NOMO-1 treated with dmso at 0.1 percent for 144 hours (cell line): ENCODE data around the gene OSBPL2.

ENCODE experiments used
- DNase-seq: peaks from one replicate; lab custom pipeline; 2025; ENCODE audit not compliant: unreplicated experiment; lab: John Stamatoyannopoulos, UW

Gene OSBPL2

DNA sequence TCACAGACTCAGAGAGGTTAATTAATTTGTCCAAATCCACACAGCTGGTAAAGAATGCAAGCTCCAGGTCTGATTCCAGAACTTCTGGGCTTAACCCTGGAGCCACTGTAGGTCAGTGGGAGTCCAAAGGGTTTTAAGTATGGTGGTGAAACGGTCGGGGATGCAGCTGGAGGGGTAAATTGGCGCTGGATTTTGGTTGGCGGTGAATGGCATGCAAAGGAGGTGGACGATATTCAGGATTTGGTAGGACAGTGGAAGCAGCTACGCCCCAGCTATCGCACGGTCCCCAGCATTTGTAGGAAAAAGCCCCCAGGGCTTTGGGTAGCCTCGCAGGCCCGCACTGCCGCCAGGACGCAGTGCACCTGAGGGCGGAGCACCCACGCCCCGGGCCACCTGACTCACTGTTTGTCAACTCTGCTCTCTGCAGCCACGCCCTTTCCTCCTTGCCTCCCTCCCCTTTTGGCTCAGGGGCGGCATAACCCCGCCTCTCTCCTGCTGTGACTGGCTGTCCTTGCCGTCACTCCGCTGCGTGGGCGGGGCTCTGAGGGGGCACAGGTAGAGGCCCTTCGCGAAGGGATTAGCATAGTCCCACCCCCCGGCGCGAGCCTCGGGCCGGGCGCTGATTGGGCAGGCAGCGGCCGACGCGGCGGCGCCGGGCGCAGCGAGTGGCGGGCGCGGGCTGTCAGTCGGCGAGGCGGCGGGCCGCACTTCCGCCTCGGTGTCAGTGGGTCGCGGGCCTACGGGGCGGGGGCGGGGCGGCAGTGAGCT lies at the start of gene OSBPL2:
Gene OSBPL2 (plus strand): TSS at position 721 of the 768 bp plus-strand sequence. CDS start 17,664 bp downstream, outside the sequence.
- peak; percentile 95 for DNase-seq

DNA sequence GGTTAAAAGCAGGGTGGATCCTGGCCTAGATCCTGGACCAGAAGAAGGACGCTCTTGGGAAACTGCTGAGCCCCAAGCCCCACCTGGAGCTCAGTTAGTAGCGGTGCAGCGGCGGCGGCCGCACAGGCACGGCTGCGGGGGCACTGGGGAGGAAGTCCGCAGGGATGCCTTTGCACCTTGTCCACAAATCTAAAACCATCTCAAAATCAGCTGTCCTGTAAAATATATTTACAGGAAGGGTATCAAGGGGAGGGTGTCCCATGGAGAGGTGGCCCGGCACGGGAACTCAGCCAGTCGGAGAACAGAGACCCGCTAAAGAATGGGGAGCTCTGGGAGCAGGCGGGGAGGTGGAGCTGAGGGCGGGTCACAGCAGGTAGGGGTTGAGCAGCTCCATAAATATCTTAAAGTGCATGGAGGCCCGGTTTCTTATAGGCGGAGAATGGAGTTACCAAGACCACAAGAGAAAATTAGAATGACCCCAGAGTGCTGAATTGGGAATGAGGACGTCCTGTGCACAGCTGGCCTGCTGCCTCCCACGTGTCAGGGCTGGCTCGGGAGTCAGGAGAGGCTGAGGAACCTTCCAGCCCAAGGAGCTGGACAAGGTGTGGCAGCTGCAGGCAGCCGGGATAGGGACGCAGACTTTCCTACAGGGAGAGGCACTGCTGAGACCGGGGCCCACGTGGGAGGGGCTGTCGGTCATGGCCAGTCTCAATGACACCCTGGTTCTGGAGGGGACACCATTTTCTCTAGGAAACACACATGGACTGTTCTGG lies 47.5 kb upstream of the OSBPL2 start:
- DNase-seq, result no peak

DNA sequence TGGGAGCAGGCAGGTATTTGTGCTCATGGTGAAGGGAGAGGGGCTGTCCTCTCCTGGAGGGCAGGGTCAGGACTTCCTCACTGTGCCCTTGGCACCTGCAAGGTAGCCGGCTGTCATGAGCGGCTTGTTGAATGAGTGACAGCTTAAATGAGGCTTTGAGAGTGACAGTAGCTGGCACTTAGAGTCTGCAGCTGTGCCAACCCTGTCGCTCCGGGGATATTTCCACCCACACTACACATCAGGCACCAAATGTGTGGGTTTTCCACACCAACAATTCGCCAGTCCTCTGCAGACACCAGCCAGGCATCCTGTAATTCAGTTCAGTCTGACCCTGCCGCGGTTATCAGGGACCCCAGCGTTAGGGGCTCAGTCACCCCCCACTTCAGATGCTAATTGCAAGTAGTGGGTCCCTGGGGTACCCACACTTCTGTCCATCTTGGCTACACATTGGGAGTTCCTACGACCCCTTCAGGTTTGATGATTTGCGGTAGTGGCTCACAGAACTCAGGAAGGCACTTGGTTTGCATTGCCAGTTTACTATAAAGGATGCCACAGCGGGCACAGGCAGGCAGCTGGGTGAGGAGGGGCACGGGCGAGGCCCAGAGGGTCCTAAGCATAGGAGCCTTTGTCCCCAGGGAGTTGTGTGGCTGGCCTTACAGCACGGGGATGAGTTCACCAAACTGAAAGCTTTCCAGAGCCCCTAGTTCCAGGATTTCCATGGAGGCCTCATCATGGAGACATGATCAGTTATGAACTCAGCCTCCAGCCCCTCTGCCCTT lies 46.4 kb upstream of the OSBPL2 start:
- no peak for DNase-seq

DNA sequence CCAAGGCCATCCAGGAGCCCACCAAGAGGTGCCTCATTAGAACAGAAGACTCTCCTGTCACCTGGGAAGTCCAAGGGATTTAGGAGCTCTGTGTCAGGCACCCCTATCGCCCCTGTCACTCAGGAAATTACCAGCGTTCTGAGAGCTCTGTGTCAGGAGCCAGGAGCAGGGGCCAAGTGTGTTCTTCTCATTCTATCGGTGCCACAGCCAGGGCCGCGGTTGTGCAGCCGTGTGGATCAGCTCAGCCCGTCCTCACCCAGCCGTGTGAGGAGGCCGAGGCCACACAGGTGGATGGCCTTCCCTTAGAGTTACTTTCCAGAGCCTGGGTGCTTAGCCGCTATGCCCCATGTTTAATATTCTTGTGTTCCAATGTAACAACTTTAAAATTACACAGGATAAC lies 45.7 kb upstream of the OSBPL2 start:
- no peak for DNase-seq

DNA sequence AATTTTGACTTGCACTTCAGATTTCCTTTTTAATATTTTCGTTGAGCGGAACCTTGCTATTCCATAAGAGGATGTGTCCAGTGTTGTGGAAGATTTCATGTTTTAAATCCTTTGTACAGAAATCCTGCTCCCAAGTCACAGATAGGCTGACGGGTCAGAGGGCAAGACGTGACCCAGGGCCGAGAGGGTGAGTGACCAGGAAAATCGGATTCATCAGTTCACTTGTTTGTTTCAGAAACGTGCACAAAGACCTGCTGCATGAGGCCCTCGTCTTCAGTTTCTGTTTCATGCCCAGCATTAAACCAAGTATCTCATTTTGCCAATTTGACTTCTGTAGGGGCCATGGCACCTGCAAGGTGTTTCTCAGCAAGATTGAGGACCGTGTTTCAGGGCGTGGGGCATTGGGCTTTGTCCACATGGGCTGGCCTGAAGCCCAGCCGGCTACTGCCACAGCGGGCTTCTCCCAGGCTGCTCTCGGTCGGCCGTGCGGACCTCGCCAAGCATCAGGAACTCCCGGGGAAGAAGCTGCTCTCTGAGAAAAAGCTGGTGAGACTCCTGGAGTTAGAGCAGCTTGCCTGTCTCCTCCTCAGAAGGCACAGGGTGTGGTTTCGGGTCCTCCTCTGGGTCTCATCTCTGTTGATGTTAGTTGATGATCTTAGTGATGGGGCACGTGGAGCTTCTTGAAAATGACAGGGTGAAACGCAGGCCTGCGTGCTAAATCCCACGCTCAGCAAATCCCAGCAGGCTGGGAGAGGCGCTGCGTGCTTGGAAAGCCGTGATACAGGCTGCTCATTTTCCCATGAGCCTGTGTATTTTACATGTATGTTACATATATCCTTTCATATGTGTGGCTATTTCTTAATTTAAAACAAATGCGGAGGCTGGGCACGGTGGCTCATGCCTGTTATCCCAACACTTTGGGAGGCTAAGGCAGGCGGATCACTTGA lies 45.0 kb upstream of the OSBPL2 start:
- DNase-seq, result no peak

DNA sequence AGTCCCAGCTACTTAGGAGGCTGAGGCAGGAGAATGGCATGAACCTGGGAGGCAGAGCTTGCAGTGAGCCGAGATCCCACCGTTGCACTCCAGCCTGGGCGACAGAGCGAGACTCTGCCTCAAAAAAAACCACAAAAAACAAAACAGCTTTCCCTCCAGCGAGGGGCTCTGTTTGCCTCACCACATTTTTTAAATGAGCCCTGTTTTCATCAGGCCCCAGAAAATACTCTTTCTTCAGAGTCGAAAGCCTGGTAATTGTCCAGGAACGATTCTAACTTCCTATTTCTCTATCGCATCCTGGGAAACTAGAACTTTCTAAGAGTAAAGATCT lies 43.3 kb upstream of the OSBPL2 start:
- DNase-seq, result no peak

DNA sequence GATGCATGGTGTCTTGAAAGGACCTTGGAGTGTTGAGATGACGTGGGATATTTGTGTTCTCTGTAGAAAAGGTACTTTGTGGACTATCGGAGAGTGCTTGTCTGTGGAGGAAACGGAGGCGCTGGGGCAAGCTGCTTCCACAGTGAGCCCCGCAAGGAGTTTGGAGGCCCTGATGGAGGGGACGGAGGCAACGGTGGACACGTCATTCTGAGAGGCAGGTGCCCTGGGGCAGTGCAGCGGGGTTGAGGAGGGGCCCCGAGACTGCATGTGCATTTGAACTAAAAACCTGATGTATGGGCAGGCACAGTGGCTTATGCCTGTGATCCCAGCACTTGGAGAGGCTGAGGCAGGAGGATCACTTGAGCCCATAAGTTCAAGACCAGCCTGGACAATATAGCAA lies 42.6 kb upstream of the OSBPL2 start:
- DNase-seq, result no peak

DNA sequence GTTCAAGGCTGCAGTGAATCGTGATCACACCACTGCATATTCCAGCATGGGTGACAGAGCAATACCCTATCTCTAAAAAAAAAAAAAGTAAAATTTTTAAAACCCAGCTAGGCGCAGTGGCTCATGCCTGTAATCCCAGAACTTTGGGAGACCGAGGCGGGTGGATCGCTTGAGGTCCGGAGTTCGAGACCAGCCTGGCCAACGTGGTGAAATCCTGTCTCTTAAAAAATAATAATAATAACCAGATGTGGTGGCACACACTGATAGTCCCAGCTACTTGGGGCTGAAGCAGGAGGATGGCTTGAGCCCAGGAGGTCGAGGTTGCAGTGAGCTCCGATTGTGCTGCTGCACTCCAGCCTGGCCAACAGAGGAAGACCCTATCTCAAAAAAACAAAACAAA lies 42.0 kb upstream of the OSBPL2 start:
- no peak for DNase-seq

DNA sequence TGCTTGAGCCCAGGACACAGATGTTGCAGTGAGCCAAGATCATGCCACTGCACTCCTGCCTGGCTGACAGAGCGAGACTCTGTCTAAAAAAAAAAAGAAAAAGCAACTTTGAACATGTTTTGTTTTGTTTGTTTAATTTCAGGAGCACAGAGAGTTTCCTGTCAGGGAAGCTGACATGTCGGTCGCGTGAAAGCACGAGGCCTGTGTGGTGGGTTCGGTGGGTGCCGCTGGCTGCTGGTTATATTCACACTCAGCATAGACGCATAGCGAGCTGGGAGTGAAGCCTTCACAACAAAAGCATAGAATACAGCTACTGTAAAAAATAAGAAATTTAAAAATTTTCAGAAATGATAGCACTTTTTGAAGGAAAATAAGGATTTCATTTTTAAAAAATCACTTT lies 41.0 kb upstream of the OSBPL2 start:
- no peak for DNase-seq

DNA sequence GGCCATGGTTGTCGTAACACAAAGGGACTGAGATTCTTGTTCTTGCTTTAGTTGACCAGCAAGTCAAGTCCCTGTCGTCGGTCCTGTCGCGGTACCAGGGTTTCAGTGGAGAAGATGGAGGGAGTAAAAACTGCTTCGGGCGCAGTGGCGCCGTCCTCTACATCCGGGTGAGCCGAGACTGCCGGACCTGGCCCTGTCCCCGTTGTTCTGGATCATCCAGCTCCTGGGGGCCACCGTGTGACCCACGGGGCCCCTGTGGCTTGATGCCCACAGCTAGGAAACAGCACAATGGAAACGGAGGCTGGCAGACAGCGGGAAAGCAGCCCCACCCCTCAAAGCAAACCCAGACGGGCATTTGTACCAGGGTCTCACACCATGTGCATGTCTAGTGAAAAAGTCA lies 40.5 kb upstream of the OSBPL2 start:
- DNase-seq, result no peak

DNA sequence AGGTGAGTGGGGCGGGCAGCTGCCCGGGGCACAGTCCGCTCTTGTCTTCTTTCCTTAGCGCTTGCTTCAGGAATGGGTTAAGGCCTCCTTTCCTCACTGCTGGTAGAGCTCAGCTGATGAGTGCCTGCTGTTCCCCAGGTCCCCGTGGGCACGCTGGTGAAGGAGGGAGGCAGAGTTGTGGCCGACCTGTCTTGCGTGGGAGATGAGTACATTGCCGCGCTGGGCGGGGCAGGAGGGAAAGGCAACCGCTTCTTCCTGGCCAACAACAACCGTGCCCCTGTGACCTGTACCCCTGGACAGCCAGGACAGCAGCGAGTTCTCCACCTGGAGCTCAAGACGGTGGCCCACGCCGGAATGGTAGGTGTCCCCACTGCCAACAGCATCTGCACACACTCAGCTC lies 39.8 kb upstream of the OSBPL2 start:
- DNase-seq, result no peak

DNA sequence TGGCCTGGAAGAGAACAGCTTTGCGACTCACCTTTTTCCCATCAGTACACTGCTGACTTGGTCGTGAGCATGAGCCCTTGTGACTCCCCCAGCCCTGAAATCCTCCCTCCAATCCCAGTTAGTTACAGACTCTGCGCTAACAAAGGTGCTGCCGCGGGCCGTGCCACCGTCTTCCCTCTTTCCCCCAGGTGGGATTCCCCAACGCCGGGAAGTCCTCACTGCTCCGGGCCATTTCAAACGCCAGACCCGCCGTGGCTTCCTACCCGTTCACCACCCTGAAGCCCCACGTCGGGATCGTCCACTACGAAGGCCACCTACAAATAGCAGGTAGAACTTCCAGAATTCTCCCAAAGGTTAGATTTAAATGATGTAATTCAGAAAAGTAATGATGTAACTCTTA lies 39.4 kb upstream of the OSBPL2 start:
- no peak for DNase-seq

DNA sequence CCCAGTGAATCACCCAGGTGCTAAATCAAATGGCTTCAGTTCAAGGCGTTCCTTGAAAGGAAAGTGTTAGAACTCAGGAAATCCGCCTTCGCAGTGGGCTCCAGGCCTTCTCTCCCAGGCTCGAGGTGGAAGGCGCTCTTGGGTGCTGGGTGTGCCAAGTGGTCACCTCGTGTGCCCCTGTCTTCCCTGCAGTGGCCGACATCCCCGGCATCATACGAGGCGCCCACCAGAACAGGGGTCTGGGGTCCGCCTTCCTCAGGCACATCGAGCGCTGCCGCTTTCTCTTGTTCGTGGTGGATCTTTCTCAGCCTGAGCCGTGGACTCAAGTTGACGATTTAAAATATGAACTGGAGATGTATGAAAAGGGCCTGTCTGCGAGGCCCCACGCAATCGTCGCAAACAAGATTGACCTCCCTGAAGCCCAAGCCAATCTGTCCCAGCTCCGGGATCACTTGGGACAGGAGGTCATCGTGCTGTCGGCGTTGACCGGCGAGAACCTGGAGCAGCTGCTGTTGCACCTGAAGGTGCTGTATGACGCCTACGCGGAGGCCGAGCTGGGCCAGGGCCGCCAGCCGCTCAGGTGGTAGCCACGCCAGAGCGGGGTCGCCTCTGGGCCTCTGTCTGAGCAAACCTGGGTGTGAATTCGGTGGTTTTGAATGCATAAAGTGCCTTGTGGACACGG lies 37.7 kb upstream of the OSBPL2 start:
- DNase-seq, result no peak

DNA sequence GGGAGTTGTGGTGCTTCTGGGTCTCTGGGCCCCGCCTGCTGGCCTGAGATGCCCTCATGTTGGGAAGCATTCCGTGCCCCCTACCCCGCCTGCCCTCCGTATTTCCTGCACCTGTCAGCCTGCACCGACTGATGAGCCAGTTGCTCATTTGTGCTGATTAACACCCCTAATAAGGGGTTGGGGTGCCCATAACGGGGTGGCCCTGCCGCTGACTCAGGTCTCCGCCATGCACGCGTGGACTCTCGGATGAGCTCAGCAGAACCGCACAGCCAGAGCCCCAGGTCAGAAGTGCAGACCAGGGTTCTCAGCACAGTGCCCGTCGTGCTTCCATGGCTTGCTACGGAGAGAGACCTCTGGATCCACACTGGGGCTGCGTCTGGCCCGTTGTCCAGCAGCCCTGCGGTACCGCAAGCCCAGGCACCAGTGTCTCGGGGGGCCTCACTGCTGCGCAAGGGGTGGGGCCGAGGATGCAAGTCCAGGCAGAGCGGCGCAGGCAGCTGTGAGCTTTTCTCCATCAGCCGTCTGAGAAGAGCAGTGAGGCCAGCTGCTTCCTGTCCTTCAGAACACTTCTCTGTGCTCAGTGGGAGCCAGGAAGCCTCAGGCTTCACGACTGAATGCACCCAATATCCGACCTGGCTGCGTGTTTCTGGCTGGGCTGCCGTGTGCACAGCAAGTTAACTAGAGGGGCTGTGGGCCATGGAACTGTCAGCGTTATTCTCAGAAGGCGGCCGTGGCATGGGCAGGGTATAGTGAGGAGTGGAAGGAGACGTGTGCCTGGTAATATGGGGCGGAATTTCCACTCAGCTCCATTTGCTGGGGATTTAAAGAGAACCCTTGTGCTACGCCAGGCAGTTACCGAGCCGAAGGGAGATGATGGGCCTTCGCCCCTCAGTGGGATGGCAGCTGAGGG lies 36.9 kb upstream of the OSBPL2 start:
- DNase-seq, result no peak

DNA sequence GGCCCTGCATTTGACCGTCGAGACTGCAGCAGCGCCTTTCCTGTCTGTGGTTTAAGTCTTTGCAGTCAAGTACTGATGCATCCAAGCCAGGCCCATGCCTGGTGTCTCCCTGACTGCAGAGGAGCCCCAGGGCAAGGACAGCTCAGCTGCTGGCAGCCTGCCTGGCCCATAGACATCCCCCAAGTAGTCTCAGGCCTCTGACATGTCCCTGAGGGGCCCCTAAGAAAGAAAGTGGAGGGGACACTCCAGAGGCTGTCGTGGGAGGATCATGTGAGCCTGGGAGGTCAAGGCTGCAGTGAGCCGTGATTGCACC lies 36.3 kb upstream of the OSBPL2 start:
- no peak for DNase-seq

DNA sequence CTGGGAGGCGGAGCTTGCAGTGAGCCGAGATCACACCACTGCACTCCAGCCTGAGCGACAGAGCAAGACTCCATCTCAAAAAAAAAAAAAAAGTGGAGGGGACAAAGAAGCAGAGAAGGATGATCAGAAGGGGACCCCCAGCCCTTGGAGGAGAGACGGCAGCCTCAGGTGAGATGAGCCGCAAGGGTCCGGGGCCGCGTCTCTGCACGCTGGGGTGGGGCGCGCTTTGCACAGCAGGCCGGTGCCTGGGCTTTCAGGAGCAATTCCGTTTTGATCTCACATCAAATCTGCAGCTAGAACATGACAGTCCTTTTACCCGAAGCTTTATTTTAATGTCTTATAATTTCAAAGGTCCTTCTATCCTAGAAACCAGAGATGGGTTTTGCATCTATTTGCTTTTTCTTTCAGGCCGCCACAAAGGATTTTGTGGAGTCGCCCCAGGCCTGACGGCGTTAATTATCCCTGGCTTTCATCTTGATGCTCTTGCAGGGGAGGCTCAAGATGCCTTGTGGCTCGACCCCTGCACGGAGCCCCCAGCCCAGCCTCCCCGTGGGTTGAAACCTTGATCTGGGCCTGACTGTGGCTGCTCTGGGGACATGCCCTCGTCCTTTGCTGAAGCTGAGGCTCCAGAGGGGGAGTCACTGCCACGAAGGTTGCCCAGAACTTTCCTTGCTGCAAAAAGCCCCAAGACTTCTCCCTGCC lies 35.5 kb upstream of the OSBPL2 start:
- no peak for DNase-seq

DNA sequence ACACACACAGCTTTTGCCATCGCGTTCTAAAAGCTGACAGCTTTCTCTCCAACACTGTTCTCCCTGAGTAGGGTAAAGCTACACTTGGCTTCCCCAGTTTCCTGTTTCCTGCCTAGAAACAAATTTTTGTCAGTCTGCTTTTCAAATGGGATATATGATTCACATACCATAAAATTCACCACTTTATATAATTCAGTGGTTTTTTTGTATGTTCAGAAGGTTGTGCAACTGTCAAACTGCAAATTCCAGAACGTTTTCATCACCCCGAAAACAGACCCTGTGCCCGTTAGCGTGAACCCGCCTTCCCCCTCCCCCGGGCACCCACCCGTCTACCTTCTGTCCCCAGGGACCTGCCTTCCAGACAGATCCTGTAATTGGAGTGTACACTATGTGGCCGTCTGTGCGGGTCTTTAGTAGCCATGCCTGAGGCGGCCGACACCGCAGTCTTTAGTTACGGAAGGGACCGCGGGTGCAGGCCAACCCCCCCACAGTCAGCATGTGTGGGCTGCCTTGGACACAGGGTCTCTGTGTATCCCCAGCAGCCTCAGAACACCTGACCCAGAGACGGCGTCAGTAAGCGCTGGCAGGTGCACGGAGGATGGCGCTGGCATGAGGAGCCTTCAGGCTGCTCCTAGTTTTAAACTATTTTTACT lies 34.8 kb upstream of the OSBPL2 start:
- DNase-seq, result no peak
